ENCODE results near the gene C11orf21.

The C11orf21 gene

GRCh38 chr11:2259466-2259830, 42.3 kb downstream of the C11orf21 start:
- DNase-seq = no peak

- no peak for DNase-seq
Measured at GRCh38 chr11:2258501-2259465, 42.9 kb downstream of the C11orf21 start.

- DNase-seq = no peak
Measured at GRCh38 chr11:2256951-2257700, 44.6 kb downstream of the C11orf21 start.

GRCh38 chr11:2256293-2256913, 45.3 kb downstream of the C11orf21 start:
- no peak for DNase-seq

- DNase-seq = no peak
Measured at GRCh38 chr11:2252018-2252417, 49.7 kb downstream of the C11orf21 start.

GRCh38 chr11:2251138-2251537, 50.6 kb downstream of the C11orf21 start:
- DNase-seq = no peak

- DNase-seq = no peak
Measured at GRCh38 chr11:2250485-2250884, 51.2 kb downstream of the C11orf21 start.

GRCh38 chr11:2250041-2250440, 51.7 kb downstream of the C11orf21 start:
- no peak for DNase-seq

GRCh38 chr11:2249189-2249916, 52.4 kb downstream of the C11orf21 start:
- DNase-seq = no peak

GRCh38 chr11:2248762-2249161, 53.0 kb downstream of the C11orf21 start:
- DNase-seq = no peak

- no peak for DNase-seq
Measured at GRCh38 chr11:2248242-2248641, 53.5 kb downstream of the C11orf21 start.

- no peak for DNase-seq
Measured at GRCh38 chr11:2247496-2247895, 54.2 kb downstream of the C11orf21 start.
